Neural crest cell (in vitro differentiated cells): ENCODE results near the gene MTCH2. TPM values are rescaled to one million over a fixed set of nuclear protein-coding genes. Genes with fewer than 3 reads are reported as not detected.
"Not testable (repeated sequence)": the region's sequence is repeated elsewhere in the genome, so short reads cannot be mapped to it uniquely, and the experiment has no call there.

ENCODE experiments used
- DNase-seq: peaks from one replicate; pipeline ENCODE4 v3.0.0; 2021; ENCODE audit warnings: low read depth, mixed read lengths, low spot score
- H3K27ac Mint-ChIP-seq: one replicate; pipeline ENCODE4 v1.8.0; 2021; ENCODE audit warnings: mild to moderate bottlenecking, mixed read lengths; ENCODE audit not compliant: unreplicated experiment
- H3K27me3 Mint-ChIP-seq: 2 replicates; pipeline ENCODE4 v1.8.0; 2021; ENCODE audit warnings: low read depth, mild to moderate bottlenecking, mixed read lengths
- H3K36me3 Mint-ChIP-seq: 2 replicates; pipeline ENCODE4 v1.8.0; 2021; ENCODE audit warnings: low read depth, mild to moderate bottlenecking, mixed read lengths
- H3K4me1 Mint-ChIP-seq: 2 replicates; pipeline ENCODE4 v1.8.0; 2021; ENCODE audit warnings: mixed read lengths
- H3K4me3 Mint-ChIP-seq: one replicate; pipeline ENCODE4 v1.8.0; 2021; ENCODE audit warnings: mild to moderate bottlenecking, mixed read lengths
- H3K9me3 Mint-ChIP-seq: 2 replicates; pipeline ENCODE4 v1.8.0; 2021; ENCODE audit warnings: mixed read lengths
- CTCF ChIP-seq: fragments of 200-600 bp; sonication (generic); conservative IDR thresholded peaks from 2 replicates; pipeline ENCODE4 v1.5.0; 2021; ENCODE audit warnings: antibody characterized with exemption, mild to moderate bottlenecking
- total RNA-seq: library from RNA; stranded (reverse); gene quantifications from 2 replicates; pipeline ENCODE4 v1.2.1, GENCODE V29; 2021

MTCH2 gene
- total RNA-seq, 1 donor from 2014 or later, result 160 TPM

- Mint-ChIP-seq H3K27me3 (no peaks in the 10 kb centered on the region), H3K4me3 (no peak overlapping the region), H3K27ac (peak overlapping the region; percentile 87), H3K9me3 (no peaks in the 10 kb centered on the region), H3K36me3 (no peaks in the 10 kb centered on the region), H3K4me1 (no peaks in the 10 kb centered on the region)
- no peak for DNase-seq
- TF ChIP-seq CTCF, result no peak
Observed at GRCh38 chr11:47667135-47667534, 24.8 kb upstream of the MTCH2 start.

GRCh38 chr11:47664936-47665335, 22.6 kb upstream of the MTCH2 start:
- not testable (repeated sequence) for H3K4me3 Mint-ChIP-seq, DNase-seq, H3K36me3 Mint-ChIP-seq, H3K27me3 Mint-ChIP-seq, H3K27ac Mint-ChIP-seq, H3K9me3 Mint-ChIP-seq, H3K4me1 Mint-ChIP-seq

GRCh38 chr11:47661245-47661644, 18.9 kb upstream of the MTCH2 start:
- TF ChIP-seq CTCF, result no peak
- Mint-ChIP-seq H3K4me1 (no peaks in the 10 kb centered on the region), H3K27me3 (no peaks in the 10 kb centered on the region), H3K27ac (no peak overlapping the region), H3K9me3 (no peaks in the 10 kb centered on the region), H3K4me3 (no peak overlapping the region), H3K36me3 (no peaks in the 10 kb centered on the region)
- DNase-seq, result no peak

- no peak for TF ChIP-seq CTCF
- no peaks in the 10 kb centered on the region for H3K4me1 Mint-ChIP-seq
- no peak for DNase-seq
Observed at GRCh38 chr11:47659276-47659675, 16.9 kb upstream of the MTCH2 start.

GRCh38 chr11:47656260-47656885, 14.0 kb upstream of the MTCH2 start:
- no peak overlapping the region for H3K27ac Mint-ChIP-seq
- H3K4me3 Mint-ChIP-seq, result no peak overlapping the region
- no peaks in the 10 kb centered on the region for H3K27me3 Mint-ChIP-seq
- H3K36me3 Mint-ChIP-seq, result no peaks in the 10 kb centered on the region
- H3K4me1 Mint-ChIP-seq, result no peaks in the 10 kb centered on the region
- TF ChIP-seq CTCF, result no peak
- DNase-seq, result no peak
- no peaks in the 10 kb centered on the region for H3K9me3 Mint-ChIP-seq

More at GRCh38 chr11:47659276-47659675, 16.9 kb upstream of the MTCH2 start:
- no peaks in the 10 kb centered on the region for H3K27me3 Mint-ChIP-seq
- no peak overlapping the region for H3K4me3 Mint-ChIP-seq
- no peaks in the 10 kb centered on the region for H3K36me3 Mint-ChIP-seq
- no peaks in the 10 kb centered on the region for H3K9me3 Mint-ChIP-seq
- no peak overlapping the region for H3K27ac Mint-ChIP-seq

GRCh38 chr11:47651818-47652469, 9.6 kb upstream of the MTCH2 start:
- Mint-ChIP-seq H3K9me3 (no peaks in the 10 kb centered on the region), H3K4me3 (no peak overlapping the region), H3K27ac (no peak overlapping the region), H3K27me3 (no peaks in the 10 kb centered on the region), H3K36me3 (no peaks in the 10 kb centered on the region), H3K4me1 (no peaks in the 10 kb centered on the region)
- TF ChIP-seq CTCF, result no peak
- DNase-seq, result no peak
